DLD1 (cell line): ENCODE results near the gene COMP.

Experiments used
- in situ Hi-C: cut with HindIII; loops from 2 replicates; pipeline ENCODE4 v1.10.0; 2017; ENCODE audit warnings: low sequenced_read_pairs

Gene COMP

DNA sequence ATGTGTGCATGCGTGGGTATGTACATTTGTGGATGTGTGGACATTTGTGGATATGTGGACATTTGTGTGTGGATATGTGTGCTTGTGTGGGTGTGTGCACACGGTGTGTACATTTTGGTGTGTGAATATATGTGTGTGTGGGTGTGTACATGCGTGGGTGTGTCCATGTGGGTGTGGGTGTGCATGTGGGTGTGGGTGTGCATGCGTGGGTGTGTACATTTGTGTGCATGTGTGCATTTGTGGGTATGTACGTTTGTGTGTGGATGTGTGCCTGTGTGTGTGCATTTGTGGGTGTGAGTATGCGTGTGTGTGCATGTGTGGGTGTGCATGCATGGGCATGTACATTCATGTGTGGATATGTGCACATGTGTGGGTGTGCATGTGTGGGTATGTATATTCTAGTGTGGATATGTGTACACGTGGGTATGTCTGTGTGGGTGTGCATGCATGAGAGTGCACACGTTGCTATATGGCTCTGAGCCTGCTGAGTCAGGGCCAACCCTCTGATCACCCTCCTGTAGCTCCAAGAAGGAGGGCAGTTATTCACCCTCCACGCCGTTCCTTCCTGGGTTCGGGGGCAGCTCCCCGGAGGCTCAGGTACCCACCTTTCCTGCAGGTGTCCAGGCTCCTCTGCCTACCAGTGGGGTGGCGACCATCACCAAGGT, 20.3 kb downstream of the COMP start:
- in situ Hi-C loops = no loop called here

DNA sequence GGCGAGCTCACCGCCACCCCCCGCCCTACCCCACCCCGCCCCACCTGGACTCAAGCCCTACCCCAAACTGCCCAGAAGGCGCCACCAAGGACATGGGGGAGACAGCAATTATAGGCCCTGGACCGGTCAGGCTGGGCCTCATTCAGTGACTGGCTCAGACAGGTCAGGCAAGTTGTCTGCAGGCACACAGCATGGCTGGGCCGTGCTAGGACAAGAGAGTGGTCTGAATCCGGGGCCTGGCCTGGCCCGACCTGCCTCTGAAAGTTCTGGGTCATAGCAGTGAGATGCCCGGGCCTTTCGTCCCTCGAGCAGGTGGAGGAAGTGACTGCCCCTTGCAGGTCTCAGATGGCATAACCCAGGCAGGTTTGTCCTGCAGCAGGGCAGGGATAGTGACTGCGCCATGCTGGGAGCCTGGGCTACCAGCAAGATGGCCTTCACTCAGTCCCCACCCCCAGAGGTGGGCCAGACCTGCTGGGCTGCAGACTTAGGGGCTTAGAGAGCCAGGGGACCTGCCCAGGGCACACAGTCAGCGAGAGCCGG, 21.0 kb downstream of the COMP start:
- in situ Hi-C loops = no loop called here

DNA sequence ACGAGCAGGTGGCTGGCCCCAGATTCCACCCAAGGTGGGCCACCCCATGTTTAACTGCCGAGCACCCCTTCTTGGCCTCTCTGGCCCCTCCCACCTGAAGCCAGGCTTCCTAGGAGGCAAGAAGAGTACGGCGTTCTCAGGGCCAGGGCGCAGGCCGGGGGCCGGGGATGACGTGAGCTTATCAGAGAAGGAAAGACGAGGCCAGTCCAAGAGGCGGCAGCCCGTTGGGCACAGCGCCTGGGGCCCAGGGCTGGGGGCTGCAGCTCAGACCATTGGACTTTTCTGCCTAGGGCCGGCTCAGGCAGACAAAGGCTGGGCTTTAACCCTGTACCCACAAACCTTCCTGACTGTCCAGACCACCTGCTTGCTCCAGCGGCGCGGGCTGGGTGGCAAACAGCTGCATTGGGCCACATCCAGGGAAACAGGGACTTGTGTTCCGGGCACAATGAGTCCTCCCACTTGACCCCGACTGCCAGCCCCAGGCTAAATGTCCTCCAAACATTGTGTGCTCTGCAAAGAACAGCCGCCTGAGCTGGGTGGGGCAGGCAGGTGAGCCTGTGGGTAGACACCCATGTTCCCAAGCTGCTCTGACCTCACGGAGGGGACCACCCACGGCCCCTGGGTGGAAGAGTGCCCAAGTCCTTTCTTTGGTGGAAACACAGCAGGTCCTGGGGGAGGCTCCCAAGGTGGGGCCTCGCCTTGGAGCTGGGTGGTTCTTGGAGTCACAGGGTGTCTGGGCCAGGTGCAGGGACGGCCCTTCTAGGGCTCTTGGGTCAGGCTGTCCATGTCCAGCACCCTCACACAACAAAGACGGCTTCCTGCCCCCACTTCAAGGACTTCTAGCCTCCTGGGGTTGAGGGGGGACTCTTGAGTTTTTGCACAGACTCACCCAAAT, 21.9 kb downstream of the COMP start:
- in situ Hi-C loops = no loop called here

DNA sequence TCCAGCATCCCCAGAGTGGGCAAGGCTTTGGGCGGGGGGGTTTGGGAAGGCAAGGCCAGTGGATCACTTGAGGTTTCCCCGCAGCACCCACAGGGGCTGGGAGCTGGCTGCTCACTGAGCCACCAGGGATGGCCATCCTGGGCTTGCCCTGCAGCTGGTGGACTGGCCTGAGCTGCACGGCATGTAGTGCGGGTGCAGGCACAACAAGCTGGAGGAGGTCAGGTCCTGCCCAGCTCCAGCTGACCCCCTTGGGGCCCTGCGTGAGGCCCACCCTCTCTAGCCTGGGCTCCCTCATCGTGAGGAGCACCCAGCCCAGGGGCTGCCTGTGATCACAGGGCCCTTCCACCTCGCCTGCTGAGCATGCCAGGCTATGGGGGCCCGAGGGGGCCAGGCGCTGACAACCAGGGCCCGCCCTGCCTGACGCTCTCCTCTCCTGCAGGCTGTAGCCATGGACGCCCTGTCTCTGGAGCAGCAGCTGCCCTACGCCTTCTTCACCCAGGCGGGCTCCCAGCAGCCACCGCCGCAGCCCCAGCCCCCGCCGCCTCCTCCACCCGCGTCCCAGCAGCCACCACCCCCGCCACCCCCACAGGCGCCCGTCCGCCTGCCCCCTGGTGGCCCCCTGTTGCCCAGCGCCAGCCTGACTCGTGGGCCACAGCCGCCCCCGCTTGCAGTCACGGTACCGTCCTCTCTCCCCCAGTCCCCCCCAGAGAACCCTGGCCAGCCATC, 22.9 kb downstream of the COMP start:
- in situ Hi-C loops = no loop called here

DNA sequence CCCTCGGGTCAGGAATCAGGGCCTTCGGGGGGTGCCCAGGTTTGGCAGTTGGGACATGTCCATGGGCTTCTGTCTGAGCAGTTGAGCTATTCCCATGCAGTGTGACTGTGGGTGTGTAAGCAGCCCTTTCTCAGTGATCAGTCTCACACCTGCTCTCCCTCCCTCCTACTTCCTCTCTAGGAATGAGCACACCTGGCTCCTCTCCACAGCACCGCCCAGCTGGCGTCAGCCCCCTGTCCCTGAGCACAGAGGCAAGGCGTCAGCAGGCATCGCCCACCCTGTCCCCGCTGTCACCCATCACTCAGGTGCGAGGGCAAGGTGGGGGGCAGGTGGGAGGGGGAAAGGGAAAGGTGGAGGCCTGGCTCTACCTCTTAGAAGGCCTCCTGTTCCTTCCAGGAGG, 25.9 kb downstream of the COMP start:
- in situ Hi-C loops = no loop called here

DNA sequence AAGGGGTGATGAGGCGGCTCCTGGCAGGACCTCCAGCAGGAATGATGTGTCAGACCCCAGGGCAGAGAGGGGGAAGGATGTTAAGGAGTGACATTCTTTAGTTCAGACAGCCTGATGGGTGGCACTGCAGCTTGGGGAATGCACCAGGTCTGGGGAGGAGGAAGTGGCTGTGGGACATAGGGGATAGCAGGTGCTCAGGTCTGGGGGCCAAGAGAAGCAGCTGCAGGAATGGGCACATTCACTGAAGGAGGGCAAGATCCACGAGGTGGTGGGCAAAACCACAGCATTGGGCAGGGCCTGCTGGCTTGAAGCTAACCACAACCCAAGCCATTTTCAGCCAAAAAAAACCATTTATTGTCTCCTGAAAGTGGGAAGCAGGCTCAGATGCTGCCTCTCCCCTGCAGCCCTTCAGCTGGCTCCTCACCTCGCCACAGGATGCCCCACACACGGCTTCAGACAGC, 26.5 kb downstream of the COMP start:
- in situ Hi-C loops = no loop called here

DNA sequence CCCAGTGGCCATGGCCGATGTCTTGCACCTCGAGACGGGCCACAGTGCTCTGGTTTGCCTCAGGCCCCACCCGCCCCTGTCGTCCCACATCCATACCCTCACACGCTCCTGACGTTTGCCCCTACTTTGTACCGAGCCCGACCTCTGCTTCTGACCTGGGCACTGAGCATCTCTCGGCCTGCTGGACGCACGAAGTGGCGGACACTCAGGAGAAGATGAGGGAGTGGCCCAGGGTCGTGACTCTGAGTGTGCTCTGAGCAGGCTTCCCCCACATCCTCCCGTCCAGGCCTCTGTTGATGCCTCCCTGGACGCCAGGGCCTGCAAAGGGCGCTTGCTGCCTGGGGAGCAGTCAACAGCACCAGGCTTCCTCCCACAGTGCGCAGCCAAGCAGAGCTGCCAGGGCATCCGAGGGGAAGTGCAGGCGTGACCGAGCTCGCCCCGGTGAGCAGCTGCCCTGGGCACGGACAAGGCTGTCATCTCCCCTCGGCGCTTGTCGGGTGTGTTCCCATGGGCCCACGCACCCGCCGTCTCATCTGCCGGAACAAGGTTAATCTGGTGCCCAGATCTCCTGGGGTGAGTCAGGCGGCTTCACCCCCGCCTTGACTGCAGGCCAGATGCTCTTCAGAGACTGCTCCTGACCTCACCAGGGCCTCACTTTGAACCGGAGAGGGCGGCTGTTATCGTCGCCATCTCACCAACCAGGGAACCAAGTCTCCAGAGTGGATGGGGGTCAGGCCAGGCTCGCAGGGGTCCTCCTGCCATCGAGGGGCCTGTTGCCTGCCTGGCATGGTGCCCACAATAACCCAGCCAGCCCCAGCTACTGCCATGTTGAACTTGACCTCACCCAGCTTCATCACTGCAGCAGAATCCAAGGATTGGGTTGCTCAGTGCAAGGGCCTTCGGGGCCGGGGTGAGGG, 27.2 kb downstream of the COMP start:
- in situ Hi-C loops = no loop called here

DNA sequence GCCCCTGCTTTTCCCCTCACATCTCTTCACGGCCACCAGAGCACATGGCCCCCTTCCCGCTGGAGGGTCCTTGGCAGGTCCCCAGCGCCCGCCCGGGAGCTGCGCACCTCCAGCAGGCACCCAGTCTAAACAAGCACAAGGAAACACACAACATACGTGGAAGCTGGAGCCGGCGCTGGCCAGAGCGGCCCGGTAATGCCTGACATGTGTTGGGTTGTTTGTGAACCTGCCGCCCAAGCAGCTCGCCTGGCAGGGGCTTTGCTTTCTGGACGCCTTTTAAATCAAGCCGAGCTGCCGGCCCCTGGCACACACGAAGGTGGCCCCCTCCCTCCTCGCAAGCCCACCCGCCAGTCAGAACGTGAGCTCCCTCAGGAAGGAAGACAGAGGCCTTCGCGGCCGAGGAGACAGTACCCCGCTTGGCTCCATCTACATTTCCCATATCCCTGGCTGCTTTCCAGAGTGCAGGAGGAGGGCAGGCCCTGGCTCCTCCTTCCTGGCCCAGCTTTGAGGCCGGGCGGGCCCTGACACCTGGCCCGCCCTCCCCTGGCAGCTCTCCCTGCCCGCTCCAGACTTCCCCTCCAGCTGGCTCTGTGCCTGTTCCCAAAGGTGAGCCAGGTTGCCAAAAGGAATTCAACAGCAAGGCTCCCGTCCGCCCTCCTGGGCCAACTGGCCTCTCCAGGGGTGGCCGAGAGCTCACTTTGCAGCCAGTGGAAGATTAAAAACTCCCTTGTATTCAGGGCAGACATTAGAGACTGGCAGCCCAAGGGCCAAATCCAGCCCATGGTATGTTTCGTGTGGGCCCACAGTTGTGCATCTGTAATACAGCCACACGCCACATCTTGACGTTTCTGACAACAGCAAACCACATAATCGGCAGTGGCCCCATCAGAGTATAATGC, 28.7 kb downstream of the COMP start:
- in situ Hi-C loops = no loop called here

DNA sequence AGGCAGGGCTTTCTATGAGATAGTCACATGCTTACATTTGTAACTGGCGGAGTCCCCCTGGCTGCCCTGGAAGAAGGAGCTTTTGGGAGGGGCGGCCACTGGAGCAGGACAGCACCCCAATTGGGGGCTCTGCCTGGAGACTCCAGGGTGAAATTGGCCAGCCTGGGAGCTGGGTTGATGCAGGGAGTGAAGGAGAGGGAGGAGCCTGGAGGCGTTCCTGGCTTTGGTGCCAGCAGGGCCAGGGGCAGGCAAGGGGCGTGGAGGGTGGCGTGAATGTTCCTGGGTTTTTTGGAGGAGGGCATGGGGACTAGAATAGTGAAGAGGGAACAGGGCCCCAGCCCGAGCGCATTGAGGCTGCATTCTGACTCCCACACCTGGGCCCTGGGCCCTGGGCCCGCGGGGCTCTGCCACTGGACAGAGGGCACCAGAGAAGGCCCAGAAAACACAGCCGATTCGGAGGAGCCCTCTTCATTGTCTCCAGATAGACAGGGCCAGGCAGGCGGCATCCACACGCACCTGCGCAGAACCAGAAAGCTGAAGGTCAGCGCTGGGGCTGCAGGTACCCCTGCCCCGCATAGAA, 29.5 kb downstream of the COMP start:
- in situ Hi-C loops = no loop called here

DNA sequence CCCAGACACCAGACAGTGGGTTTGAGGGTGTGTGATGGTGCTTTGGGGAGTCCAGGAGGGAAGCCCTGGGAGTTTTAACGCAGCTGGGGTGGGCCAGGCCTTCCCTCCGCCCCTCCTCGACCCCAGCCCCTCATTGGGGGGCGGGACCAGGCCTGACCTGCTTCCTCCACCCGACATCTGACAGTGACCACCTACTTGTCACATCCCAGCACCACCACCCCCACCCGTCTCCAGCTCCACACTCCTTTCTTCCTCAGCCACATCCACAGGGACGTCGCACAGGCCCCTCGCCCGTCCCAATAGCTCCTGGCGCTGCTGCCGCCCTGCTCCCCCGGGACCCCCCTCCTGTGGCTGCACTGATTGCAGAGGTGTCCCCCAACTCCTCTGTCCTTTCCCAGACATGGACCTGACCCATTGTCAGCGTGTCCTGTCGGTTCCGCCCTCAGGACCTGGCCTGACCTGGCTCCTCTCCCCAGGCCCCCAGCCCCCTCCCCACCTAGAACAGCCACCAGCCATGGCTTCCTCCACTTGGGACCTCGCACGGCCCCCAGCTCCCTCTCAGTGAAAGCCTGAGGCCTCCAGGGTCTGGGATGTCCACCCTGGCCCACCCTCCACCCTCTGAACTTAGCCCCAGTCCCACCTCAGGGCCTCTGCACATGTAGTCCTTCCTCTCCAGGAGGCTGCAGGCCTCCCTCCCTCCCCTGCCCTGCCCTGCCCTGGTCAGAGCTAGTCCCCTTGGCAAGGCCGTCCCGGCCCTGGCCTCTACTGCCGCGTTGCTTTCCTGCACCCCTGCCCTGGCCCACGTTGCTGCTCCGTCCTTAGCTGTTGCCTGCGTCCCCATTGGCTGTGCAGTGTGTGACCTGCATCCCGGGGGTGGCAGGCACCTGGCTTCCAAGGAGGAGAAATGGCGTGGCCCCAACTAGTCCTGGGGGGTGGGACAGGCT, 30.4 kb downstream of the COMP start:
- in situ Hi-C loops = no loop called here

DNA sequence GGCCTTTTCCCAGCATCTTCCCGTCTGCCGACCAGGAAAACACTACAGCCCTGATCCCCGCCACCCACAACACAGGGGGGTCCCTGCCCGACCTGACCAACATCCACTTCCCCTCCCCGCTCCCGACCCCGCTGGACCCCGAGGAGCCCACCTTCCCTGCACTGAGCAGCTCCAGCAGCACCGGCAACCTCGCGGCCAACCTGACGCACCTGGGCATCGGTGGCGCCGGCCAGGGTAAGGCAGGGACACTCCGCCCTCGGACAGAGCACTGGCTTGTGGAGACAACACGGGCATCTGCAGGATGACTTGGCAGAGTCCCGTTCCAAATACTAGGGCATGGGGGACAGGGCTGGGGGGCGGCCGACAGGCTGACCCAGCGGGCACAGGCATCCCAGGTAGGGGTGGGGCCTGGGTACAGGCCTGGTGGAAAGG, 31.1 kb downstream of the COMP start:
- in situ Hi-C loops = no loop called here

DNA sequence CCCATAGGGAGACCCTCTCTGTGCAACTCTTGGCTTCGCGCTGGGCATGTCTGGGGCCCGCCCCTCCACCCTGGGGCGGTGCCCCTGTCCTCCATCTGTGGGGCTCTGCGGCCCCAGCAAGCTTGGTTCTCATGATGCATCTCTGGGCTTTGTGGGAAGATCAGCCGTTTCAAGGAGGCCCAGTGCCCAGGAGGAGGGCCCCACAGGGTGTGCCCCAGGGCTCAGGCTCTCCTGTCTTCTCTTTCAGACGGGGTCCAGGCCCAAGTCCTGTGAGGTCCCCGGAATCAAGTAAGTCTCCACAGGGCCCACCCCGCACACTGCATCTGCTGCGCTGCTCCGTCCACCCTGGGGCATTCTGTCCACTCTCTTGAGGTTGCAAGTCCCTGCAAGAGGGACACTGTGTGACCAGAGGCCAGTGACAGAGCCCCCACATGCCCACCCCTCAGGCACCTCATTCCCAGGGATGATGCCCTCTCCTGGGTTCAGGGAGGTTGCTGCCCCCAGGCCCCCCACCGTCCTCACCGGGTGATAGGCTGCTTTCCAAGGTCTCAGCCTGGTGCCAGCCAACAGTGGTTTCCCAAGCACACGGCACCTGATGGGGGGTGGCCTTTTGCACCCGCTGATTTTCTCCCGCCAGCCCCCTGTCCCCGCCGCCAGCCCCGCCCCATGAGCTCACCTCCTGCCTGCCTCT, 31.7 kb downstream of the COMP start:
- in situ Hi-C loops = no loop called here

DNA sequence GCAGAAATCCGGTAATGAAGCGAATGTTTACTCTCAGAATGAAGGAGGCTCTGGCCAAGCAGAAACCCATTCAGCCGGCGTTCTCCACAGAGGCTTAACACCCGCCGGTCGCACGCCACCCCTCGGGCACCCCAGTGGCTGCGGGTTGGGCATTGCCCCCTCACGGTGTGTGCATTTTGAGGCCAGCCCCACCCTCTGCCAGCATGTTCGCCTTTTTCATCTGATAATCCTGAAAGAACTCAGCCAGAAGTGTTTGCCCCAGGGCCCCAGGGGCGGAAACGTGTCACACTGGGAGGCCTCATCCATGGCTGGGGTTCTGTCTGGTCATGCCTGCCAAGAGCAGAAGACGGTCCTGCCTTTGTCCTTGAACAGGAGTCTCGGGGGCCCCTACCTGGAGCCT, 34.2 kb downstream of the COMP start:
- in situ Hi-C loops = no loop called here

DNA sequence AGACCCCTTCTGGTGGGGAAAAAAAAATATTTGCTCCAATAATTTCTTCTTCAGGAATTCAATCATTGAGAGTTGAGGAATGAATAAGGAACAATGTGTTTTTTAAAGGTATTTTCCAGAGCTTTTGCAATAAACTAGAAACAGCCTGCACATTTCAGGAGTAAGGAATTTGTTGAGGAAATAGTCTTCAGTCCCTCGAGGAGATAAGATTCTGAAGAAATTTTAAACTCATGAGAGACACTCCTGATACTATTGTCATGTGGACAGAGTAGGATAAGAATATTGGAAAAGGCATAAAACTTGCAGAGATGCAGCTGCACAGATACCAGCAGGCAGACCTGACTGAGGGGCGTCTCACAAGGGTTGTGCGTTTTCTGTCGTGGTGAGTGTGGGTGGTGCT, 36.6 kb downstream of the COMP start:
- in situ Hi-C loops = no loop called here

DNA sequence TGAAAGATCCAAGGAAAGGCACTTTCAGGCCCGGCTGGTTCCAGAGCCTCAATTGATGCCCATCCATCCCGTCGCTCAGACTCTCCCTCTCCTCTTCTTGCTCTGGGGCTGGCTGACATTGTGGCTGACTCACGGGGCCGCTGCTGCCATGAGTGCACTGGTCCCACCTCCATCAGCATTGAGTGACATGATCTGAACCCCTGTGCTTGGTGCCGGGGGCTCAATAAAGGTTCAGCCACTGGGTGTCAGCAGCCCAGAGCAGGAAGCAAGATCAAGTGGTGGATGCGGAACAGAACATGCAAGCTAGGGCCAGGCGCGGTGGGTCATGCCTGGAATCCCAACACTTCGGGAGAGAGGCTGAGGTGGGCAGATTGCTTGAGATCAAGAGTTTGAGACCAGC, 39.5 kb downstream of the COMP start:
- in situ Hi-C loops = no loop called here

DNA sequence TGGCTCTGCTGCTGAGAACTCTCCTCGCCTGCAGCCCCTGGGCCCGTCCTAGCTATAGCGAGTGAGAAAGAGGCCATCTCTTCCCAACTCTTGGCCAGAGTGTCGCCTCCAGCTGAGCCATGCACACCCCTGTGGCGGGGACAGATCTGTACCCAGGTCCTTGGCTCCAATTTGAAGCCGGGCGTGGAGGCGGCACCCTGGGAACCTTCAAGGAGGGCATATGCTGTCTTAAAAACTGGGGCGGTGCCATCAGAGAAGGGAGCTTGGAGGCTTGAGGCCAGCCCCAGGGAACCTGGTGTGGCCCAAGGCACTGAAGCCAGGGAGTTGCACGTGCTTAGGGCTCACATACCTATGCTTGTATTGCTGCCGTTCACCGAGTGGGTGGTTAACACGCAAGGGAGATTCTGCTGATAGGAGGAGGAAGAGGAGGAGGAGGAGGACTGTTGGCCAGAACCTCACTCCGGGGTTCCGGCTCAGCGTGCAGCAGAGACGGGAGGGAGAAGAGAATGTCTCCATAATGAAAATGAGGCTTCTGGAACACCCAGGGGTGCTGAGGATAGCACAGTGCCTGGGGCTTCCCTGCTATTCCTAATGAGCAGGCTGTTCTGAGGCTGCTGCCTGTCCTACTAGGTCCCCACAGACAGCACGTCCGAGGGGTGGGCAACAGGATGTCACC, 40.7 kb downstream of the COMP start:
- in situ Hi-C loops = no loop called here
